ENCODE results near the gene TMEM72.

GRCh38 chr10:44961230-44961571, 50.1 kb downstream of the TMEM72 start:
- TF ChIP-seq CTCF (IDR thresholded peaks at IDR 0.05) (no peak), REST (IDR thresholded peaks at IDR 0.05; ENCODE audit: insufficient read depth in 1 of 2, low read depth in 2 of 2, low read length in 1 of 2) (no peak), POLR2AphosphoS5 (IDR thresholded peaks at IDR 0.05; ENCODE audit: low read depth, low read length) (no peak), SIN3A (IDR thresholded peaks at IDR 0.05; ENCODE audit: borderline replicate concordance, insufficient read depth, low read depth, low read length) (no peak), TCF7L2 (IDR thresholded peaks at IDR 0.05; ENCODE audit: low read depth, low read length) (no peak)
